T-helper 22 cell (primary cell): ENCODE results near the gene ANO2.
"Not testable (repeated sequence)": the region's sequence is repeated elsewhere in the genome, so short reads cannot be mapped to it uniquely, and the experiment has no call there.

Experiments used
- DNase-seq: peaks from one replicate; pipeline ENCODE4 v3.0.0-alpha.2; 2020; ENCODE audit warnings: low read depth

ANO2 gene

GRCh38 chr12:5720381-5721005 is 224.6 kb downstream of the ANO2 start:
- DNase-seq: no peak

GRCh38 chr12:5718680-5719079 is 226.4 kb downstream of the ANO2 start:
- DNase-seq: no peak

- no peak for DNase-seq
Observed at GRCh38 chr12:5718073-5718472, 227.0 kb downstream of the ANO2 start.

GRCh38 chr12:5716976-5717375 is 228.1 kb downstream of the ANO2 start:
- DNase-seq: no peak

- DNase-seq: no peak
Observed at GRCh38 chr12:5716201-5716600, 228.9 kb downstream of the ANO2 start.

- DNase-seq: no peak
Observed at GRCh38 chr12:5715021-5715420, 230.0 kb downstream of the ANO2 start.

- no peak for DNase-seq
Observed at GRCh38 chr12:5713599-5714081, 231.4 kb downstream of the ANO2 start.

GRCh38 chr12:5710260-5710878 is 234.7 kb downstream of the ANO2 start:
- no peak for DNase-seq

- no peak for DNase-seq
Observed at GRCh38 chr12:5708371-5708770, 236.7 kb downstream of the ANO2 start.

- no peak for DNase-seq
Observed at GRCh38 chr12:5706247-5706646, 238.8 kb downstream of the ANO2 start.

- no peak for DNase-seq
Observed at GRCh38 chr12:5705791-5706190, 239.3 kb downstream of the ANO2 start.

- no peak for DNase-seq
Observed at GRCh38 chr12:5694759-5695409, 250.2 kb downstream of the ANO2 start.

- no peak for DNase-seq
Observed at GRCh38 chr12:5692850-5693249, 252.2 kb downstream of the ANO2 start.

GRCh38 chr12:5691943-5692342 is 253.1 kb downstream of the ANO2 start:
- no peak for DNase-seq

GRCh38 chr12:5690240-5690639 is 254.8 kb downstream of the ANO2 start:
- DNase-seq: no peak

GRCh38 chr12:5689773-5690172 is 255.3 kb downstream of the ANO2 start:
- DNase-seq: no peak

- DNase-seq: no peak
Observed at GRCh38 chr12:5688226-5688625, 256.8 kb downstream of the ANO2 start.

GRCh38 chr12:5685935-5686334 is 259.1 kb downstream of the ANO2 start:
- no peak for DNase-seq

GRCh38 chr12:5684989-5685388 is 260.1 kb downstream of the ANO2 start:
- no peak for DNase-seq

- DNase-seq: no peak
Observed at GRCh38 chr12:5682581-5682980, 262.5 kb downstream of the ANO2 start.

- DNase-seq: no peak
Observed at GRCh38 chr12:5678176-5678575, 266.9 kb downstream of the ANO2 start.

GRCh38 chr12:5669624-5670023 is 275.4 kb downstream of the ANO2 start:
- not testable (repeated sequence) for DNase-seq

- no peak for DNase-seq
Observed at GRCh38 chr12:5665615-5666014, 279.4 kb downstream of the ANO2 start.
